ENCODE data around the gene RGP1. TPM values are rescaled to one million over a fixed set of nuclear protein-coding genes. Genes with fewer than 3 reads are reported as not detected.

RGP1 gene
- total and polyA plus RNA-seq, 5 donors, result 17.7 to 35.0 (median 26.1) TPM

GRCh38 chr9:35732185-35732799 is 16.8 kb upstream of the RGP1 start, which contains the start of the genes CREB3 and TLN1:
TSS of gene CREB3 (plus strand) at chr9:35732666. CDS start at chr9:35732773, 107 bp downstream.
TSS of gene TLN1 (minus strand) at chr9:35732195. CDS start at chr9:35725694, 6,501 bp downstream.
- intact Hi-C loops (cut with DNase I), result loop anchor here in 2 of 4 donors (5.0 kb wide), 1 partner anchor 70 kb away; no protein-coding TSS in a partner anchor

GRCh38 chr9:35732800-35733541 is 16.1 kb upstream of the RGP1 start:
- DNase-seq (no peak), ATAC-seq (peak in 1 of 2 donors; percentile 2)
- 2% methylated on average over 14 of the region's 14 CpGs for WGBS
- no peaks in the 10 kb centered on the region for H3K27me3 ChIP-seq (ENCODE audit: control insufficient read depth, insufficient read depth)
- H3K9me3 ChIP-seq (ENCODE audit: control insufficient read depth, low read length), result no peaks in the 10 kb centered on the region
- H3K27ac ChIP-seq (ENCODE audit: low read length), result peak overlapping the region; percentile 93
- intact Hi-C loops (cut with DNase I), result loop anchor here in 2 of 4 donors (5.0 kb wide), 1 partner anchor 71 kb away; no protein-coding TSS in a partner anchor
- peaks cover 16% of the 10 kb centered on the region for H3K4me1 ChIP-seq (ENCODE audit: control insufficient read depth, insufficient read depth, low read length)
- H3K4me3 ChIP-seq (ENCODE audit: low read length), result peak overlapping the region; percentile 64

More at GRCh38 chr9:35732185-35732799, 16.8 kb upstream of the RGP1 start, which contains the start of the genes CREB3 and TLN1:
- Histone ChIP-seq H3K27ac (ENCODE audit: low read length) (peak within 1 kb of the TSS; percentile 93), H3K9me3 (ENCODE audit: control insufficient read depth, low read length) (no peaks in the 10 kb centered on the region), H3K27me3 (ENCODE audit: control insufficient read depth, insufficient read depth) (no peaks in the 10 kb centered on the region), H3K4me3 (ENCODE audit: low read length) (peak within 1 kb of the TSS; percentile 64), H3K4me1 (ENCODE audit: control insufficient read depth, insufficient read depth, low read length) (peaks cover 21% of the 10 kb centered on the region)
- DNase-seq, result peak; percentile 99 to 100 (median 99)
- peak; percentile 92 to 94 for ATAC-seq
- WGBS, result under 1% methylated on average over 49 of the region's 49 CpGs

- H3K9me3 ChIP-seq (ENCODE audit: control insufficient read depth, low read length), result no peaks in the 10 kb centered on the region
- intact Hi-C loops (cut with DNase I), result loop anchor here in 2 of 4 donors (5.0 kb wide), 1 partner anchor 72 kb away; no protein-coding TSS in a partner anchor
- no peaks in the 10 kb centered on the region for H3K27me3 ChIP-seq (ENCODE audit: control insufficient read depth, insufficient read depth)
- no peak overlapping the region for H3K4me3 ChIP-seq (ENCODE audit: low read length)
- no peak for DNase-seq
- 92% methylated on average over 3 of the region's 3 CpGs for WGBS
- no peak for ATAC-seq
- peaks cover 10% of the 10 kb centered on the region for H3K4me1 ChIP-seq (ENCODE audit: control insufficient read depth, insufficient read depth, low read length)
- no peak overlapping the region for H3K27ac ChIP-seq (ENCODE audit: low read length)
Measured at GRCh38 chr9:35734096-35734495, 15.0 kb upstream of the RGP1 start.

GRCh38 chr9:35736201-35736633 is 12.9 kb upstream of the RGP1 start:
- H3K9me3 ChIP-seq (ENCODE audit: control insufficient read depth, low read length), result no peaks in the 10 kb centered on the region
- peak; percentile 0 to 6 for ATAC-seq
- intact Hi-C loops (cut with DNase I), result no loop called here
- peak in 2 of 3 donors; percentile 61 to 74 for DNase-seq
- no peaks in the 10 kb centered on the region for H3K4me1 ChIP-seq (ENCODE audit: control insufficient read depth, insufficient read depth, low read length)
- WGBS, result 28% methylated on average over 5 of the region's 5 CpGs
- H3K4me3 ChIP-seq (ENCODE audit: low read length), result no peak overlapping the region
- peak overlapping the region; percentile 3 for H3K27ac ChIP-seq (ENCODE audit: low read length)
- no peaks in the 10 kb centered on the region for H3K27me3 ChIP-seq (ENCODE audit: control insufficient read depth, insufficient read depth)

- Histone ChIP-seq H3K27ac (ENCODE audit: low read length) (no peak overlapping the region), H3K27me3 (ENCODE audit: control insufficient read depth, insufficient read depth) (no peaks in the 10 kb centered on the region), H3K9me3 (ENCODE audit: control insufficient read depth, low read length) (no peaks in the 10 kb centered on the region), H3K4me3 (ENCODE audit: low read length) (no peak overlapping the region), H3K4me1 (ENCODE audit: control insufficient read depth, insufficient read depth, low read length) (no peaks in the 10 kb centered on the region)
- no peak for ATAC-seq
- intact Hi-C loops (cut with DNase I), result no loop called here
- no peak for DNase-seq
- 64% methylated on average over 7 of the region's 7 CpGs for WGBS
Measured at GRCh38 chr9:35737143-35737542, 11.9 kb upstream of the RGP1 start.

GRCh38 chr9:35738186-35738585 is 10.9 kb upstream of the RGP1 start:
- ATAC-seq (no peak), DNase-seq (no peak)
- Histone ChIP-seq H3K27me3 (ENCODE audit: control insufficient read depth, insufficient read depth) (no peaks in the 10 kb centered on the region), H3K27ac (ENCODE audit: low read length) (no peak overlapping the region), H3K9me3 (ENCODE audit: control insufficient read depth, low read length) (no peaks in the 10 kb centered on the region), H3K4me3 (ENCODE audit: low read length) (no peak overlapping the region), H3K4me1 (ENCODE audit: control insufficient read depth, insufficient read depth, low read length) (no peaks in the 10 kb centered on the region)
- intact Hi-C loops (cut with DNase I), result no loop called here
- WGBS, result 76% methylated on average over 4 of the region's 4 CpGs

- ATAC-seq, result no peak
- Histone ChIP-seq H3K4me3 (ENCODE audit: low read length) (no peak overlapping the region), H3K4me1 (ENCODE audit: control insufficient read depth, insufficient read depth, low read length) (no peaks in the 10 kb centered on the region), H3K27me3 (ENCODE audit: control insufficient read depth, insufficient read depth) (no peaks in the 10 kb centered on the region), H3K9me3 (ENCODE audit: control insufficient read depth, low read length) (no peaks in the 10 kb centered on the region), H3K27ac (ENCODE audit: low read length) (no peak overlapping the region)
- intact Hi-C loops (cut with DNase I), result no loop called here
- DNase-seq, result no peak
- 84% methylated on average over 7 of the region's 7 CpGs for WGBS
Measured at GRCh38 chr9:35738924-35739323, 10.2 kb upstream of the RGP1 start.

GRCh38 chr9:35740243-35740642 is 8.8 kb upstream of the RGP1 start:
- H3K4me3 ChIP-seq (ENCODE audit: low read length), result no peak overlapping the region
- no peaks in the 10 kb centered on the region for H3K4me1 ChIP-seq (ENCODE audit: control insufficient read depth, insufficient read depth, low read length)
- DNase-seq (no peak), ATAC-seq (no peak)
- WGBS, result 88% methylated on average over 6 of the region's 6 CpGs
- intact Hi-C loops (cut with DNase I), result no loop called here
- no peaks in the 10 kb centered on the region for H3K27me3 ChIP-seq (ENCODE audit: control insufficient read depth, insufficient read depth)
- H3K9me3 ChIP-seq (ENCODE audit: control insufficient read depth, low read length), result no peaks in the 10 kb centered on the region
- no peak overlapping the region for H3K27ac ChIP-seq (ENCODE audit: low read length)

- no peak overlapping the region for H3K27ac ChIP-seq (ENCODE audit: low read length)
Measured at GRCh38 chr9:35741740-35742139, 7.3 kb upstream of the RGP1 start.

GRCh38 chr9:35743452-35743851 is 5.6 kb upstream of the RGP1 start:
- Histone ChIP-seq H3K4me3 (ENCODE audit: low read length) (no peak overlapping the region), H3K4me1 (ENCODE audit: control insufficient read depth, insufficient read depth, low read length) (peaks cover 9% of the 10 kb centered on the region), H3K9me3 (ENCODE audit: control insufficient read depth, low read length) (no peaks in the 10 kb centered on the region), H3K27me3 (ENCODE audit: control insufficient read depth, insufficient read depth) (no peaks in the 10 kb centered on the region), H3K27ac (ENCODE audit: low read length) (no peak overlapping the region)
- 62% methylated on average over 2 of the region's 2 CpGs for WGBS
- ATAC-seq (no peak), DNase-seq (no peak)
- intact Hi-C loops (cut with DNase I), result no loop called here

More at GRCh38 chr9:35741740-35742139, 7.3 kb upstream of the RGP1 start:
- WGBS, result 82% methylated on average over 7 of the region's 7 CpGs
- Histone ChIP-seq H3K9me3 (ENCODE audit: control insufficient read depth, low read length) (no peaks in the 10 kb centered on the region), H3K4me3 (ENCODE audit: low read length) (no peak overlapping the region), H3K27me3 (ENCODE audit: control insufficient read depth, insufficient read depth) (no peaks in the 10 kb centered on the region), H3K4me1 (ENCODE audit: control insufficient read depth, insufficient read depth, low read length) (peaks cover under 1% of the 10 kb centered on the region)
- DNase-seq, result no peak
- no peak for ATAC-seq
- intact Hi-C loops (cut with DNase I), result no loop called here

GRCh38 chr9:35743880-35744518 is 5.1 kb upstream of the RGP1 start:
- no peak for ATAC-seq
- peaks cover 9% of the 10 kb centered on the region for H3K4me1 ChIP-seq (ENCODE audit: control insufficient read depth, insufficient read depth, low read length)
- no peak overlapping the region for H3K27ac ChIP-seq (ENCODE audit: low read length)
- no peaks in the 10 kb centered on the region for H3K9me3 ChIP-seq (ENCODE audit: control insufficient read depth, low read length)
- no peak for DNase-seq
- intact Hi-C loops (cut with DNase I), result no loop called here
- WGBS, result 69% methylated on average over 8 of the region's 8 CpGs
- H3K27me3 ChIP-seq (ENCODE audit: control insufficient read depth, insufficient read depth), result no peaks in the 10 kb centered on the region
- H3K4me3 ChIP-seq (ENCODE audit: low read length), result no peak overlapping the region
